Measurements from ENCODE around the gene GRAMD1A. TPM values are rescaled to one million over a fixed set of nuclear protein-coding genes. Genes with fewer than 3 reads are reported as not detected.

GRAMD1A gene
- total RNA-seq, 1 experiment from 2014 or later: 75.4 TPM

DNA sequence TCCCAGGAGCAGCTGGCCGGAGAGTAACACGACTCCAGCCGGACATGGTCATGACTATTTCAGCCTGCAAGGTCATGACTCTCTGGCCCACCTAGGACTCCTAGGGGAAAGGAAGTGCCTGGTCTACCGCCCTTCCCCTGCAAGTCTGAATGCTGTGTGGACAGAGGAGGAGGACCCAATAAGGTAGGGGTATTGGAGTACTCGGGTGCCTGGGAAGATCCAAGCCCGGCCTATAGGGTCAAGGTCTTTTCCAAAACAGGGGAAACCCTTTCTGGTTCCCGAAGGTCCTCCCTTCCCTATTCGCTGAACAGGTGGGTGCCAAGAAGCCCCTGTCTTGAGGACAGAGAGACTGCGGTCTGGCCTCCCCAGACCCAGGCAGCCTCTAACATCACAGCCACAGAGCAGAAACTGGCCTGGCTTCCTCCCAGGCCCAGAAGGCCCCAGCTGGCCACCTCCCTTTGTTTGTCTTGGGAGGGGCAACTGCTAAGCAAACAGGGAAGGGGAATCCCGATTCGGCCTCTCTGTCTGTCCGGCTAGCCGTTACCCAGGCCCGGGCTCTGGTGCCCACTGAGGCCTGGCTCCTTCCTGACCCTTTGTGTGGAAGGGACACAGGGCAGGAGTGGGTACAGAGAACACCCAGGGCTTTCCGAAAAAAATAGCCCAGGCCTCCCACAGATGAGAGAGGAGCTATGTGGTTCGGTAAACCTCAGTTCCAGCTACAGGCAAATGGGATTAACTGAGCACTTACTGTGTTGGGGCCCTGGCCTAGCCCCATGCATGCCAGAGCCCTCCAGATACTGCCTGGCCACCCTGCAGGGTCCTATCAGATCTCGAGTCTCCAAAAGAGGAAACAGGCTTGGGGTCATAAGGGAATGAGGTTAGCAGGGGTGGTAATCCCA, 5.2 kb upstream of the GRAMD1A start:
- CTCF ChIA-PET: no interaction called here
- H3K9me2 ChIP-seq (ENCODE audit: insufficient read depth): no peaks in the 10 kb centered on the region
- no peak overlapping the region for H2AFZ ChIP-seq (ENCODE audit: low read depth, low read length, poor library complexity, severe bottlenecking)
- no peaks in the 10 kb centered on the region for H3K9me3 ChIP-seq (ENCODE audit: control insufficient read depth in 1 of 2, insufficient read depth in 1 of 2, low read depth in 1 of 2, low read length in 2 of 2)
- intact Hi-C loops (cut with micrococcal nuclease): no loop called here
- no peaks in the 10 kb centered on the region for H4K20me1 ChIP-seq (ENCODE audit: insufficient read depth)
- H3K79me2 ChIP-seq (ENCODE audit: insufficient read depth, low read length): no peaks in the 10 kb centered on the region
- TF ChIP-seq YY1 (IDR thresholded peaks at IDR 0.05; ENCODE audit: extremely low read depth, insufficient replicate concordance, low read depth, low read length) (no peak), SP1 (IDR thresholded peaks at IDR 0.05; ENCODE audit: low read depth) (no peak), ZNF274 (IDR thresholded peaks at IDR 0.05; ENCODE audit: low read depth, low read length) (no peak), ELF1 (IDR thresholded peaks at IDR 0.05; ENCODE audit: borderline replicate concordance, low read depth) (no peak), POLR2A (IDR thresholded peaks at IDR 0.05; ENCODE audit: borderline replicate concordance, extremely low read depth, insufficient read depth, insufficient read length) (no peak)
- RAD21 ChIA-PET (ENCODE audit: low non-redundant PET in 1 of 2, low total read pairs in 2 of 2, uncharacterized antibody in 2 of 2, unreplicated experiment in 2 of 2): no interaction called here
- BruUV-seq (replicated peaks): no TSS peak
- no peak for DNase-seq (ENCODE audit: low read depth, low spot score)
- no peaks in the 10 kb centered on the region for H3K36me3 ChIP-seq (ENCODE audit: control insufficient read depth in 1 of 2, insufficient read depth in 2 of 2, low read length in 2 of 2)
- H3K4me3 ChIP-seq (replicated peaks in 1 of 2; ENCODE audit: low read depth in 1 of 2, low read length in 2 of 2): no peak overlapping the region
- H3K9ac ChIP-seq (ENCODE audit: low read length): no peak overlapping the region
- no peaks in the 10 kb centered on the region for H3K27me3 ChIP-seq (ENCODE audit: insufficient read depth, low read length)
- no peak overlapping the region for H3K27ac ChIP-seq (ENCODE audit: low read depth, low read length)
- H3K4me1 ChIP-seq (ENCODE audit: control insufficient read depth in 1 of 2, insufficient read depth in 2 of 2, low read length in 2 of 2): peaks cover 9 to 14% of the 10 kb centered on the region in 2 experiments; a peak in 3 of 4 replicates
- H3K4me2 ChIP-seq (ENCODE audit: low read length): no peak overlapping the region
- no peak for ATAC-seq
- POLR2A ChIA-PET: no interaction called here

DNA sequence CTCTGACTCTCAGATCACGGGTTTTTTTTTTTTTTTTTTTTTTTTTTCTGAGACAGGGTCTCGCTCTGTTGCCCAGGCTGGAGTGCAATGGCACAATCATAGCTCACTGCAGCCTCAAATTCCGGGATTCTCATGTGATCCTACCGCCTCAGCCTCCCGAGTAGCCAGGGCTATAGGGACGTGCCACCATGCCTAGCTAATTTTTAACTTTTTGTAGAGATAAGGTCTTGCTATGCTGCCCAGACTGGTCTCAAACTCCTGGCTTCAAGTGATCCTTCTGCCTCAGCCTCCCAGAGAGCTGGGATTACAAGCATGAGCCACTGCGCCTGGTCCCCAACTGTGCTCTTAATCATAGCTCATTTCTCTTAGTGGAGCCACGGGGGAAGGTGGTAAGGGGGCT, 4.6 kb upstream of the GRAMD1A start:
- H3K9me3 ChIP-seq (ENCODE audit: control insufficient read depth in 1 of 2, insufficient read depth in 1 of 2, low read depth in 1 of 2, low read length in 2 of 2): no peaks in the 10 kb centered on the region
- H3K4me1 ChIP-seq (ENCODE audit: control insufficient read depth in 1 of 2, insufficient read depth in 2 of 2, low read length in 2 of 2): peaks cover 9 to 15% of the 10 kb centered on the region in 2 experiments; a peak in 3 of 4 replicates
- H3K4me2 ChIP-seq (ENCODE audit: low read length): no peak overlapping the region
- ATAC-seq (no peak), DNase-seq (ENCODE audit: low read depth, low spot score) (no peak)
- H3K4me3 ChIP-seq (replicated peaks in 1 of 2; ENCODE audit: low read depth in 1 of 2, low read length in 2 of 2): no peak overlapping the region
- H3K9me2 ChIP-seq (ENCODE audit: insufficient read depth): no peaks in the 10 kb centered on the region
- POLR2A ChIA-PET: no interaction called here
- no peaks in the 10 kb centered on the region for H3K36me3 ChIP-seq (ENCODE audit: control insufficient read depth in 1 of 2, insufficient read depth in 2 of 2, low read length in 2 of 2)
- CTCF ChIA-PET: no interaction called here
- H3K9ac ChIP-seq (ENCODE audit: low read length): no peak overlapping the region
- H3K27ac ChIP-seq (ENCODE audit: low read depth, low read length): no peak overlapping the region
- BruUV-seq (replicated peaks): no TSS peak
- no peaks in the 10 kb centered on the region for H3K27me3 ChIP-seq (ENCODE audit: insufficient read depth, low read length)
- H3K79me2 ChIP-seq (ENCODE audit: insufficient read depth, low read length): peaks cover under 1% of the 10 kb centered on the region; the same call in 1 of the 2 replicates
- intact Hi-C loops (cut with micrococcal nuclease): no loop called here
- no peak overlapping the region for H2AFZ ChIP-seq (ENCODE audit: low read depth, low read length, poor library complexity, severe bottlenecking)
- no peaks in the 10 kb centered on the region for H4K20me1 ChIP-seq (ENCODE audit: insufficient read depth)
- RAD21 ChIA-PET (ENCODE audit: low non-redundant PET in 1 of 2, low total read pairs in 2 of 2, uncharacterized antibody in 2 of 2, unreplicated experiment in 2 of 2): no interaction called here
- TF ChIP-seq CEBPB (IDR thresholded peaks at IDR 0.05; ENCODE audit: low read depth): no peak
- TF ChIP-seq JUND (IDR thresholded peaks at IDR 0.05): no peak
- TF ChIP-seq SRF (IDR thresholded peaks at IDR 0.05; ENCODE audit: low read depth): no peak
- no peak for TF ChIP-seq YY1 (IDR thresholded peaks at IDR 0.05; ENCODE audit: extremely low read depth, insufficient replicate concordance, low read depth, low read length)
- no peak for TF ChIP-seq FOSL1 (IDR thresholded peaks at IDR 0.05; ENCODE audit: low read depth)
- TF ChIP-seq RAD21 (IDR thresholded peaks at IDR 0.05; ENCODE audit: low read depth): no peak
- TF ChIP-seq TCF7L2 (IDR thresholded peaks at IDR 0.05; ENCODE audit: borderline replicate concordance, extremely low read depth, insufficient read depth, insufficient read length): no peak
- TF ChIP-seq, protein P1, sequence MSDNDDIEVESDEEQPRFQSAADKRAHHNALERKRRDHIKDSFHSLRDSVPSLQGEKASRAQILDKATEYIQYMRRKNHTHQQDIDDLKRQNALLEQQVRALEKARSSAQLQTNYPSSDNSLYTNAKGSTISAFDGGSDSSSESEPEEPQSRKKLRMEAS (IDR thresholded peaks at IDR 0.05): no peak
- TF ChIP-seq, protein P2, sequence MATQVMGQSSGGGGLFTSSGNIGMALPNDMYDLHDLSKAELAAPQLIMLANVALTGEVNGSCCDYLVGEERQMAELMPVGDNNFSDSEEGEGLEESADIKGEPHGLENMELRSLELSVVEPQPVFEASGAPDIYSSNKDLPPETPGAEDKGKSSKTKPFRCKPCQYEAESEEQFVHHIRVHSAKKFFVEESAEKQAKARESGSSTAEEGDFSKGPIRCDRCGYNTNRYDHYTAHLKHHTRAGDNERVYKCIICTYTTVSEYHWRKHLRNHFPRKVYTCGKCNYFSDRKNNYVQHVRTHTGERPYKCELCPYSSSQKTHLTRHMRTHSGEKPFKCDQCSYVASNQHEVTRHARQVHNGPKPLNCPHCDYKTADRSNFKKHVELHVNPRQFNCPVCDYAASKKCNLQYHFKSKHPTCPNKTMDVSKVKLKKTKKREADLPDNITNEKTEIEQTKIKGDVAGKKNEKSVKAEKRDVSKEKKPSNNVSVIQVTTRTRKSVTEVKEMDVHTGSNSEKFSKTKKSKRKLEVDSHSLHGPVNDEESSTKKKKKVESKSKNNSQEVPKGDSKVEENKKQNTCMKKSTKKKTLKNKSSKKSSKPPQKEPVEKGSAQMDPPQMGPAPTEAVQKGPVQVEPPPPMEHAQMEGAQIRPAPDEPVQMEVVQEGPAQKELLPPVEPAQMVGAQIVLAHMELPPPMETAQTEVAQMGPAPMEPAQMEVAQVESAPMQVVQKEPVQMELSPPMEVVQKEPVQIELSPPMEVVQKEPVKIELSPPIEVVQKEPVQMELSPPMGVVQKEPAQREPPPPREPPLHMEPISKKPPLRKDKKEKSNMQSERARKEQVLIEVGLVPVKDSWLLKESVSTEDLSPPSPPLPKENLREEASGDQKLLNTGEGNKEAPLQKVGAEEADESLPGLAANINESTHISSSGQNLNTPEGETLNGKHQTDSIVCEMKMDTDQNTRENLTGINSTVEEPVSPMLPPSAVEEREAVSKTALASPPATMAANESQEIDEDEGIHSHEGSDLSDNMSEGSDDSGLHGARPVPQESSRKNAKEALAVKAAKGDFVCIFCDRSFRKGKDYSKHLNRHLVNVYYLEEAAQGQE (IDR thresholded peaks at IDR 0.05; ENCODE audit: low read depth): no peak
- TF ChIP-seq SP1 (IDR thresholded peaks at IDR 0.05; ENCODE audit: low read depth): no peak
- no peak for TF ChIP-seq POLR2AphosphoS5 (IDR thresholded peaks at IDR 0.05; ENCODE audit: low read depth, low read length)
- TF ChIP-seq EZH2phosphoT487 (IDR thresholded peaks at IDR 0.05; ENCODE audit: borderline replicate concordance): no peak
- no peak for TF ChIP-seq EGR1 (IDR thresholded peaks at IDR 0.05; ENCODE audit: low read depth)
- TF ChIP-seq SIN3A (IDR thresholded peaks at IDR 0.05; ENCODE audit: low read depth): no peak
